Measurements from ENCODE around the gene ASB13.

Gene ASB13

DNA sequence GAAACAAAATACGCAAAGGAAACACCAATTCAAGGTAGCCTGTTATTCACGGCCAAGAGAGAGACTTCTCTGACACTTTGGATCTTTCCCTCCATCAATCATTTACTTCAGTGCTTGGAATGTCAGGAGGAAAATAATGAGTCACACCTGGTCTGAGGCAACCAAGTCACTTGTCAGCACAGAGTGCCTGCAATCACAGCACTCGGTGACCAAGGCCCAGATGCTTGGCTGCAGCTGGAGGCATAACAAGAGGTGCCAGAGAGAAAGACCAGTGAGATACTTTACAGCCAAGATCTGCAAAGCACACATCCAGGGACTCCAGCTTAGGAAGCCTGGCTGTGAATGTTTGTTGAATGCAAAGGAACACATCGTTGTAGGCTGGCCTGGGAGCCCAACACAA is 33.9 kb downstream of the ASB13 start:
- DNase-seq (ENCODE audit: low read depth): no peak
- no peak for TF ChIP-seq CTCF (IDR thresholded peaks at IDR 0.05; ENCODE audit: low read depth, low read length)
- no peak for TF ChIP-seq MAX (IDR thresholded peaks at IDR 0.05; ENCODE audit: low read depth, low read length)
- TF ChIP-seq POLR2A (IDR thresholded peaks at IDR 0.05; ENCODE audit: extremely low read depth, insufficient read length): no peak
- H3K4me3 ChIP-seq (ENCODE audit: low read depth, low read length): no peak overlapping the region

DNA sequence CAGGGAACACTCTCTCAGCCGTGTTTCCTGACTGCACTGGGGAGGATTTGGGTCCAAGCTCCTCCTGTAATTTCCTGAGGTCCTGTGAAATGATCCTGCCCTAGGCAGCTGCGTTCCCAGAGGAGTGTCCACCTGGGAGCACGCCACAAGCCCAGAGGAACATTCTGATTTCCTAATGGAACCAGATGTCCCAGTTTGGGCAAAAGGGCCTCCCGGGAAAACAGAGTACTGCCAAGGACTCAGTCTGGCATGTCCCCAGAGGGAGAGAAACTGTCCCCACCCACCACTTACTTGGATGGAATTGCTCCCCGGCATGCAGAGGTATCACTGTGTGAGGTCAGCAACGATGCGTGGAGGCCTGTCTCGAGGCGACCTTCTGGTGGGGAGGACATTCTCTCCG is 34.5 kb downstream of the ASB13 start:
- H3K4me3 ChIP-seq (ENCODE audit: low read depth, low read length): no peak overlapping the region
- TF ChIP-seq MAX (IDR thresholded peaks at IDR 0.05; ENCODE audit: low read depth, low read length): no peak
- no peak for TF ChIP-seq POLR2A (IDR thresholded peaks at IDR 0.05; ENCODE audit: extremely low read depth, insufficient read length)
- no peak for TF ChIP-seq MYC (IDR thresholded peaks at IDR 0.05; ENCODE audit: low read depth, low read length)
- TF ChIP-seq CTCF (IDR thresholded peaks at IDR 0.05; ENCODE audit: low read depth, low read length): no peak
- no peak for DNase-seq (ENCODE audit: low read depth)

GRCh38 chr10:5630112-5630436 is 36.3 kb downstream of the ASB13 start:
- no peak for DNase-seq (ENCODE audit: low read depth)
- H3K4me3 ChIP-seq (ENCODE audit: low read depth, low read length): no peak overlapping the region
- no peak for TF ChIP-seq MAX (IDR thresholded peaks at IDR 0.05; ENCODE audit: low read depth, low read length)

GRCh38 chr10:5629303-5630111 is 36.9 kb downstream of the ASB13 start:
- peak; percentile 65 for DNase-seq (ENCODE audit: low read depth)
- H3K4me3 ChIP-seq (ENCODE audit: low read depth, low read length): no peak overlapping the region
- TF ChIP-seq MAX (IDR thresholded peaks at IDR 0.05; ENCODE audit: low read depth, low read length) (no peak), POLR2A (IDR thresholded peaks at IDR 0.05; ENCODE audit: extremely low read depth, insufficient read length) (no peak), MYC (IDR thresholded peaks at IDR 0.05; ENCODE audit: low read depth, low read length) (no peak), CTCF (IDR thresholded peaks at IDR 0.05; ENCODE audit: low read depth, low read length) (peak; percentile 80)

GRCh38 chr10:5628451-5629302 is 37.7 kb downstream of the ASB13 start:
- H3K4me3 ChIP-seq (ENCODE audit: low read depth, low read length): no peak overlapping the region
- TF ChIP-seq POLR2A (IDR thresholded peaks at IDR 0.05; ENCODE audit: extremely low read depth, insufficient read length) (no peak), CTCF (IDR thresholded peaks at IDR 0.05; ENCODE audit: low read depth, low read length) (no peak), MAX (IDR thresholded peaks at IDR 0.05; ENCODE audit: low read depth, low read length) (no peak), MYC (IDR thresholded peaks at IDR 0.05; ENCODE audit: low read depth, low read length) (no peak)

DNA sequence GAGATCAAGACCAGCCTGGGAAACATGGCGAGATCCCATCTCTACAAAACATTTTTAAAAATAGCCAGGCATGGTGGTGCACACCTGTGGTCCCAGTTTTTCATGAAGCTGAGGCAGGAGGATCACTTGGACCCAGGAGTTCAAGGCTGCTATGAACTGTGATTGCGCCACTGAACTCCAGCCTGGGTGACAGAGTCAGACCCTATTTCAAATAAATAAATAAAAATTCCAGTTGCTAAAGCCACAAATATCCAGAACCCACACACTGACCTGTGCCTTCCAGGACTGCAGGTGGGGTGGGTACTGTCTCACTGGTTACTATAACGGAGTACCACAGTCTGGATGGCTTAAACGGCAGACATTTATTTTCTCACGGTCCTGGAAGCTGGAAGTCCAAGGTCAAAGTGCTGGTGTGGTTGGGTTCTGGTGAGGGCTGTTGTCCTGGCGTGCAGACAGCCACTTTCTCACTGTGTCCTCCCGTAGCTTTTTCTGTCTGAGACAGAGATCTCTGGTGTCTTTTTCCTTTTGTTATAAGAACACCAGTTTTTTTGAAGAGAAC is 38.8 kb downstream of the ASB13 start:
- no peak for DNase-seq (ENCODE audit: low read depth)

More at GRCh38 chr10:5628451-5629302, 37.7 kb downstream of the ASB13 start:
- DNase-seq (ENCODE audit: low read depth): no peak

More for the DNA sequence above, 38.8 kb downstream of the ASB13 start:
- H3K4me3 ChIP-seq (ENCODE audit: low read depth, low read length): no peak overlapping the region
- TF ChIP-seq POLR2A (IDR thresholded peaks at IDR 0.05; ENCODE audit: extremely low read depth, insufficient read length) (no peak), CTCF (IDR thresholded peaks at IDR 0.05; ENCODE audit: low read depth, low read length) (no peak), MYC (IDR thresholded peaks at IDR 0.05; ENCODE audit: low read depth, low read length) (no peak)

Measured in NB4 (cell line).